ENCODE results near the gene ARHGEF11. TPM values are rescaled to one million over a fixed set of nuclear protein-coding genes. Genes with fewer than 3 reads are reported as not detected.
A peak's percentile ranks its signal among the peaks of the same experiment; 100 is the strongest.

The ARHGEF11 gene
- total and polyA plus RNA-seq, 9 of the 15 experiments (the other 6 are each of a cell fraction or from before 2014, with no cell fraction given), result 0.14 to 15.5 (median 9.0) TPM

- TF ChIP-seq ZNF134 (CRISPR knock-in tag; conservative IDR thresholded peaks at IDR 0.05) (no peak), HIVEP1 (CRISPR knock-in tag; IDR thresholded peaks at IDR 0.05) (no peak), ZHX1 (conservative IDR thresholded peaks at IDR 0.05; ENCODE audit: low read length) (no peak), ZNF79 (CRISPR knock-in tag; IDR thresholded peaks at IDR 0.05; ENCODE audit: low read depth) (no peak), NR3C1 (CRISPR knock-in tag; IDR thresholded peaks at IDR 0.05) (no peak), YY1 (IDR thresholded peaks at IDR 0.05; ENCODE audit: borderline replicate concordance in 1 of 3, control insufficient read depth in 1 of 3, extremely low read depth in 1 of 3, insufficient read depth in 3 of 3, insufficient read length in 1 of 3, insufficient replicate concordance in 2 of 3, low read depth in 1 of 3, low read length in 2 of 3) (peak in 1 of 3 experiments; percentile 6), ZNF174 (CRISPR knock-in tag; IDR thresholded peaks at IDR 0.05) (no peak), DDX20 (tag; IDR thresholded peaks at IDR 0.05; ENCODE audit: low read depth) (no peak), PREB (CRISPR knock-in tag; IDR thresholded peaks at IDR 0.05) (no peak), HDAC3 (IDR thresholded peaks at IDR 0.05; ENCODE audit: borderline replicate concordance, partially characterized antibody) (no peak), GTF2E2 (tag; IDR thresholded peaks at IDR 0.05) (no peak), POLR2AphosphoS5 (IDR thresholded peaks at IDR 0.05; ENCODE audit: control insufficient read depth, insufficient read depth, low read depth, low read length) (0 out of 2 replicates have a peak, but pooled peaks have one; percentile 33), SLC30A9 (CRISPR knock-in tag; IDR thresholded peaks at IDR 0.05) (no peak), NR0B1 (IDR thresholded peaks at IDR 0.05; ENCODE audit: partially characterized antibody) (no peak), KAT8 (IDR thresholded peaks at IDR 0.05; ENCODE audit: low read depth) (no peak), FIP1L1 (IDR thresholded peaks at IDR 0.05; ENCODE audit: low read depth, low read length, poor library complexity, severe bottlenecking) (no peak), PHB (CRISPR knock-in tag; IDR thresholded peaks at IDR 0.05) (no peak), RBM25 (IDR thresholded peaks at IDR 0.05; ENCODE audit: low read depth, low read length, severe bottlenecking) (no peak), XRCC3 (IDR thresholded peaks at IDR 0.05) (no peak), MED1 (CRISPR knock-in tag; IDR thresholded peaks at IDR 0.05; ENCODE audit: borderline replicate concordance) (no peak), ZBTB33 (CRISPR knock-in tag; IDR thresholded peaks at IDR 0.05) (0 out of 2 replicates have a peak, but pooled peaks have one; percentile 47), GABPB2 (CRISPR knock-in tag; conservative IDR thresholded peaks at IDR 0.05) (no peak)
These were observed 131.1 kb downstream of the ARHGEF11 start (continued) for GRCh38 chr1:156914440-156914856.

Data from K562 (cell line).